ENCODE results near the gene TOM1L1.
A peak's percentile ranks its signal among the peaks of the same experiment; 100 is the strongest.

Gene TOM1L1

DNA sequence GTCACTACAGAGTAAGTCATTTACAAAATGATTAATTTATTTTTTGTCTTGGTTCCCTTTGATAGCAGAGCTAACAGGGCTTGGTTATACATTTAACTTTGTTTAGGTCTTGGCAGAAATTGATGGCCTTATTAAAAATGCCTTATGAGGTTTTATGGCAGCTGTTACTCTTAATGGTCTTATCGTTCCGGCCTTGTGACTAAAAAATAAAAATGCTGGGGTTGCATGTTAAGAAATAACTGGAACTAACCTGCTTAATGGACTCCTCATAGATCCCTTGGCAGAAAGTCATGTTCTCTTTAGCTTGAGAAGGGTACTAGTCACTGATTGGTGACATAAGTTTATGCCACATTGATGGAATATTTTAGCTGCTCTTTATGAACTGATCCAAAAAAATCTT lies 49.5 kb downstream of the TOM1L1 start:
- TF ChIP-seq, protein P1, sequence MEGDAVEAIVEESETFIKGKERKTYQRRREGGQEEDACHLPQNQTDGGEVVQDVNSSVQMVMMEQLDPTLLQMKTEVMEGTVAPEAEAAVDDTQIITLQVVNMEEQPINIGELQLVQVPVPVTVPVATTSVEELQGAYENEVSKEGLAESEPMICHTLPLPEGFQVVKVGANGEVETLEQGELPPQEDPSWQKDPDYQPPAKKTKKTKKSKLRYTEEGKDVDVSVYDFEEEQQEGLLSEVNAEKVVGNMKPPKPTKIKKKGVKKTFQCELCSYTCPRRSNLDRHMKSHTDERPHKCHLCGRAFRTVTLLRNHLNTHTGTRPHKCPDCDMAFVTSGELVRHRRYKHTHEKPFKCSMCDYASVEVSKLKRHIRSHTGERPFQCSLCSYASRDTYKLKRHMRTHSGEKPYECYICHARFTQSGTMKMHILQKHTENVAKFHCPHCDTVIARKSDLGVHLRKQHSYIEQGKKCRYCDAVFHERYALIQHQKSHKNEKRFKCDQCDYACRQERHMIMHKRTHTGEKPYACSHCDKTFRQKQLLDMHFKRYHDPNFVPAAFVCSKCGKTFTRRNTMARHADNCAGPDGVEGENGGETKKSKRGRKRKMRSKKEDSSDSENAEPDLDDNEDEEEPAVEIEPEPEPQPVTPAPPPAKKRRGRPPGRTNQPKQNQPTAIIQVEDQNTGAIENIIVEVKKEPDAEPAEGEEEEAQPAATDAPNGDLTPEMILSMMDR (IDR thresholded peaks at IDR 0.05; ENCODE audit: insufficient read depth, low read depth, low read length, missing control alignments): no peak
- H3K4me3 ChIP-seq (ENCODE audit: low read depth, low read length): no peak overlapping the region
- DNase-seq (ENCODE audit: low read depth): no peak

DNA sequence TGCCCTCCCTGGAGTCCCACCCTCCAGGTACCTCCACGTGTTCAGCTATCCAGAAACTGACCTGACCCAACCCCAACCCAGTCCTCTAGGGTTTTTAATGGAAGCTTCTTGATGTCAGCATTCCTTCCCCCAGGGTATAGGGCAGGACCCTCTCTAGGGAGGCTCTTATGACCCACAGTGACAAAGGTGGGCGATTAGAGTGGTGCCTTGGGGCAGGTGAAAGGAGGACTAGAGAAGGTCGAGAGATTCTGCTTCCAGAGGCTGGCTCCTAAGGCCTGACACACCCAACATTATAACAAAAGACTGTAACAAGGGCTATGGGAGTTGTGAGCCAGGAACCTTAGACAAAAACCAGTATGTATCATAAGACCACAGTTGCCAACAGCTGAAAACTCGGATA lies 50.6 kb downstream of the TOM1L1 start:
- TF ChIP-seq, protein P1 (IDR thresholded peaks at IDR 0.05; ENCODE audit: insufficient read depth, low read depth, low read length, missing control alignments): no peak
- H3K4me3 ChIP-seq (ENCODE audit: low read depth, low read length): no peak overlapping the region
- DNase-seq (ENCODE audit: low read depth): no peak

DNA sequence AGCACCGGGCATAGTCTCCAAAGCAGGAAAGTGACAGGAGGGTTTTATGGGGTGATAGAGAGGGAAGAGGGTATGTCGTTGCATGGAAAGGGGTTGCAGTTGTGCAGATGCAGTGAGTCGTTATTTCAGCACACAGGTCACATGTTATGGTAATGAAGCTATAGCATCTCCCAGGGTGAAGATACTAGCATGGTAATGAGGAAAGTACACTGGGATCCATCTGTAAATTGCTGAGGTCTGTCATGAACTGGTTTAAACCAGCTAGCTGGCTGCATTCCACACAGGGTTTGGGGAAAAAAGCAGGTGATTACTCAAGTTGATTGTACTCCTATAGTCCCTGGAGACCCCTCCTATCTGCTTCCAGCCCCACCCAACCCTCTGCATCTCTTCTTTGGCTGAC lies 56.1 kb downstream of the TOM1L1 start:
- TF ChIP-seq, protein P1 (IDR thresholded peaks at IDR 0.05; ENCODE audit: insufficient read depth, low read depth, low read length, missing control alignments): no peak
- DNase-seq (ENCODE audit: low read depth): no peak
- no peak overlapping the region for H3K4me3 ChIP-seq (ENCODE audit: low read depth, low read length)

DNA sequence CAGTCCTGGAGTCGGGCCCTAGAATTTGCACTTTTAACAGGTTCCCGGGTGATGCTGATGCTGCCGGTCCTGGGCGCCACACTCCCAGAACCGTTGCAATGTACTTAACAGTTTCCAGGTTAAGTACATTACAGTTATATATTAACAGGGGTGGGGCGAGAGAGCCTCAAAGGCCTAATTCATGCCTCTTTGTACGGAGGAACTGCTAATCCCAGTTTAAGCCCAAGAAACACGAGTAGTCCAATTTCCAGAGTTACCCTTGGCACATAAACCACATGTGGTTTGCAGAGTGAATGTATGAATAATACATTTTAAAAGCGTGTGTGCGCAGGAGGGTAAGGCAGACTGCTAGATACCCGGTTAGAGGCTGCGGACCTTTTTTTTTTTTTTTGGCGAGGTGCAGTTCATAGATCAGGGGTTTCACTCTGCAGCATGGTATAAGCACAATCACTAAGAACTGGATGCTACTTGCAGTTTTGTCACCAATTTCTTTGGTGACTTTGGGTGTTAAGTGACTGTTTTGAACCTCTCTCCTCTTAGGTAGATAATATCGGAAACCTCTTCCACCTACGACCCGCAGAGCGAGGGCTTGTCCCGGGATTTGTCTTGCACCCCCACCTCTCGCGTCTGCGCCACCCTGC lies 67.1 kb downstream of the TOM1L1 start:
- peak overlapping the region; percentile 90 for H3K4me3 ChIP-seq (ENCODE audit: low read depth, low read length)
- TF ChIP-seq, protein P1 (IDR thresholded peaks at IDR 0.05; ENCODE audit: insufficient read depth, low read depth, low read length, missing control alignments): peak; percentile 44
- DNase-seq (ENCODE audit: low read depth): peak; percentile 28

DNA sequence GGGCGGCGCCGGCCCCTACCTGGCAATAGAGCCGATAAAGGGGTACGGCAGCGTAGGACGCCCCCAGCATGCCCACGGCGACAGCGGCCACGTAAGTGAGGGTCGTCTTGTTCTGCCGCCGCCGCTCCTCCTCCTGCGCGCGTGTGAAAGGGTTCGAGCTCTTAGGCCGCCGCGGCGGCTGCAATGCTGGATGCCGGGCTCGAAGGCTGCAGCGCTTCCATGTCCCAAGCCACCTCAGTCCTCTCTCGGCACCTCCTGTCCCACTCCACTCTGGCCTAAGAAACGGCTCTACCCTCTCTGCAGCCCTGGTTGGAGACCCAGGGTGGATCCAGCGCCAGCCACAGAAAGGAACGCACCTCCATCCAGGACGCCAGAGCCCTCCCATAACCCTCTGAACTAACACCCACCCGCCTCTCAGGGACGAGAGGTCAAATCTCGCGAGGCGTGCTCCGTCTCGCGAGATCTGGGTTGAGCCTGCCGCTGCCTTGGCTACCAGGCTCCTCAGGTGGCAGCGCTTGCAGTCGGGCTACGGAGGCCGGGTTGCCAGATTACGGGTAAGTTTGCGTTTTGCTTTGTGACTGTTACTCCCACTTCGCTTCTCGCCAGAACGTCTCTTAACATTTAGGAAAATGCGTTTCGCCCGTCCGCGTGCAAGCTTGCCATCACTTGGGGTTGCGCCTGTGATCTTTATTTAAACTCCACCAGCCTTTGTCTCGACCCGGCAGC lies 67.8 kb downstream of the TOM1L1 start, which contains the start of the genes COX11 and STXBP4:
TSS of gene COX11 (minus strand) at position 393 of the 726 bp plus-strand sequence. CDS start at position 385, 8 bp downstream.
TSS of gene STXBP4 (plus strand) at position 504 of the 726 bp plus-strand sequence. CDS start 17,455 bp downstream, outside the sequence.
- peak; percentile 98 for DNase-seq (ENCODE audit: low read depth)
- peak within 1 kb of the TSS; percentile 90 for H3K4me3 ChIP-seq (ENCODE audit: low read depth, low read length)
- TF ChIP-seq, protein P1 (IDR thresholded peaks at IDR 0.05; ENCODE audit: insufficient read depth, low read depth, low read length, missing control alignments): no peak

DNA sequence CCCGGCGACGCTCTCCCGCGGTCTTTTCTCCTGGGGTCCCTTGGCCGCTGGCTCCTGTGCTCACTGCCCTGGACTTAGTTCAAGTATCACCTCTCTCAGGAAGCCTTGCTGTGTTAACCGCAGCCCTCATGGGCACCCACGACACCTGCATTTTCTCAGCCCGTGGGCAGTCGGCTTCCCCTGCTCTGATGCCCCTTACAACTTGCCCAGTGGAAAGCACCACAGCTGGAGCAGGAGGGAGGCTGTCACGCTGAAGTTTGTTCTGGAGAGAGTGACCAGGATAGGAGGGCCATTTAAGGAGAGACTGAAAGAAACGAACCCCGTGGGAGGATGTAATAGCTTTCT lies 68.3 kb downstream of the TOM1L1 start:
- peak overlapping the region; percentile 90 for H3K4me3 ChIP-seq (ENCODE audit: low read depth, low read length)
- TF ChIP-seq, protein P1 (IDR thresholded peaks at IDR 0.05; ENCODE audit: insufficient read depth, low read depth, low read length, missing control alignments): no peak
- no peak for DNase-seq (ENCODE audit: low read depth)

Measured in GM12865 (cell line).